Lung (tissue), 12 donors: ENCODE data around the gene NRM. TPM values are rescaled to one million over a fixed set of nuclear protein-coding genes. Genes with fewer than 3 reads are reported as not detected.
A peak's percentile ranks its signal among the peaks of the same experiment; 100 is the strongest.

Experiments
- ATAC-seq: fragments of 200-7000 bp; cut with Tn5 transposase; one replicate; pipeline ENCODE4 v1.9.1; 2020; ENCODE audit warnings: moderate number of reproducible peaks; ENCODE audit not compliant: insufficient read depth, low FRiP score
- DNase-seq, 3 donors: peaks; one replicate each; pipeline ENCODE4 v3.0.0-alpha.2; 2013 to 2017
- H3K27ac ChIP-seq, 2 donors: one replicate each; pipeline ENCODE4 v1.5.1; 2013; ENCODE audit warnings: mild to moderate bottlenecking in 2 of 2, moderate library complexity in 2 of 2, control low read depth in 1 of 2, inconsistent platforms in 1 of 2, low read depth in 1 of 2, low read length in 1 of 2
- H3K27me3 ChIP-seq, 3 donors: one replicate each; pipeline ENCODE4 v1.5.1; 2013; ENCODE audit warnings: low read length in 2 of 3; ENCODE audit not compliant: control insufficient read depth in 3 of 3, insufficient read depth in 3 of 3
- H3K36me3 ChIP-seq, 4 donors: one replicate each; pipeline ENCODE4 v1.5.1; 2013; ENCODE audit warnings: low read length in 4 of 4, mild to moderate bottlenecking in 1 of 4, moderate library complexity in 1 of 4; ENCODE audit not compliant: control insufficient read depth in 4 of 4, insufficient read depth in 4 of 4
- H3K4me1 ChIP-seq, 5 donors: one replicate each; pipeline ENCODE4 v1.5.1; 2013; ENCODE audit warnings: low read length in 5 of 5, mild to moderate bottlenecking in 2 of 5, moderate library complexity in 1 of 5; ENCODE audit not compliant: control insufficient read depth in 5 of 5, insufficient read depth in 5 of 5
- H3K4me3 ChIP-seq: one replicate; pipeline ENCODE4 v1.5.1; 2013; ENCODE audit warnings: mild to moderate bottlenecking, control low read depth, moderate library complexity
- H3K9ac ChIP-seq, 2 donors: one replicate each; pipeline ENCODE4 v1.5.1; 2013; ENCODE audit warnings: low read length in 2 of 2, control low read depth in 1 of 2; ENCODE audit not compliant: insufficient read depth in 1 of 2
- H3K9me3 ChIP-seq, 4 donors: one replicate each; pipeline ENCODE4 v1.5.1; 2013; ENCODE audit warnings: low read length in 3 of 4, mild to moderate bottlenecking in 1 of 4, moderate library complexity in 1 of 4; ENCODE audit not compliant: control insufficient read depth in 4 of 4, insufficient read depth in 3 of 4
- CTCF ChIP-seq: IDR thresholded peaks from 2 replicates; pipeline ENCODE4 v1.5.1; 2012; ENCODE audit warnings: mild to moderate bottlenecking; ENCODE audit errors: control extremely low read depth, extremely low read depth
- WGBS, 2 donors: extraction: QIAGEN DNeasy Blood & Tissue Kit; methylation state at CpG; one replicate each; pipeline ENCODE4 v1.1.7; 2013; 5-methylcytosine and 5-hydroxymethylcytosine counted together
- polyA plus RNA-seq, 2 donors: library from polyadenylated mRNA; stranded (reverse); fragments of 200-250 nt; gene quantifications; one replicate each; pipeline ENCODE4 v1.2.1, GENCODE V29; 2013
- total RNA-seq, 2 donors: library from RNA; depleted of rRNA in 1 of 2; stranded (reverse); fragments of >200 nt in 1 of 2; gene quantifications; one replicate each; pipeline ENCODE4 v1.2.1, GENCODE V29; 2014 to 2021
- donor health status: control.
- donor health status: control.
- donor health status: Bipolar disorder and iron deficiency.
- donor health status: healthy.
- donor health status: DM: yes; HTN: yes; CAD: no.

NRM gene
- total and polyA plus RNA-seq, 4 donors = 5.1 to 18.7 (median 15.9) TPM

DNA sequence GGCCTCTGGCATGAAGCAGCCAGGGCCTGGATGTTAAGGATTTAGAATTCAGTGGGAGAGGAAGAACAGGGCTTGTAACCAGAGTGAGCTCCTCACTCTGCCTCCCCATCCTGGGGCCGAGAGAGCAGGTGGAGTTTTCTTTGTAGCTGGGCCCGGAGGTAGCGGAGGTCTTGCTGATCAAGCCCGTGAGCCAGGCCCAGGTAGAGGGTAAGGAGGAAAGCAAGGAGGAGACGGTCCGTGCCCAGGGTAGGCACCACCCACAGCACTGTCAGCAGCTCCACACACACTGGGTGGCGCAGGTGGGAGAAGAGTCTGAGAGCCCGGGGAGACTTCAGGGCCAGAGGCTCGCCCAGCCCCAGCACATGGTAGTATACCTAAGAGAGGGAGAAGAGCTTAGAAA is 2.2 kb downstream of the NRM start:
- Histone ChIP-seq H3K36me3 (peaks cover 0 to 9% (median 2%) of the 10 kb centered on the region in 4 donors), H3K9me3 (no peaks in the 10 kb centered on the region), H3K27me3 (no peaks in the 10 kb centered on the region), H3K4me1 (peaks cover 0 to 61% (median 25%) of the 10 kb centered on the region in 5 donors), H3K4me3 (no peak overlapping the region), H3K9ac (peak overlapping the region in 1 of 2 donors; percentile 26), H3K27ac (peak overlapping the region; percentile 95 to 98)
- WGBS, 2 donors = 92% methylated on average over 9 of the region's 9 CpGs
- no peak for DNase-seq
- TF ChIP-seq CTCF = no peak
- ATAC-seq = no peak

DNA sequence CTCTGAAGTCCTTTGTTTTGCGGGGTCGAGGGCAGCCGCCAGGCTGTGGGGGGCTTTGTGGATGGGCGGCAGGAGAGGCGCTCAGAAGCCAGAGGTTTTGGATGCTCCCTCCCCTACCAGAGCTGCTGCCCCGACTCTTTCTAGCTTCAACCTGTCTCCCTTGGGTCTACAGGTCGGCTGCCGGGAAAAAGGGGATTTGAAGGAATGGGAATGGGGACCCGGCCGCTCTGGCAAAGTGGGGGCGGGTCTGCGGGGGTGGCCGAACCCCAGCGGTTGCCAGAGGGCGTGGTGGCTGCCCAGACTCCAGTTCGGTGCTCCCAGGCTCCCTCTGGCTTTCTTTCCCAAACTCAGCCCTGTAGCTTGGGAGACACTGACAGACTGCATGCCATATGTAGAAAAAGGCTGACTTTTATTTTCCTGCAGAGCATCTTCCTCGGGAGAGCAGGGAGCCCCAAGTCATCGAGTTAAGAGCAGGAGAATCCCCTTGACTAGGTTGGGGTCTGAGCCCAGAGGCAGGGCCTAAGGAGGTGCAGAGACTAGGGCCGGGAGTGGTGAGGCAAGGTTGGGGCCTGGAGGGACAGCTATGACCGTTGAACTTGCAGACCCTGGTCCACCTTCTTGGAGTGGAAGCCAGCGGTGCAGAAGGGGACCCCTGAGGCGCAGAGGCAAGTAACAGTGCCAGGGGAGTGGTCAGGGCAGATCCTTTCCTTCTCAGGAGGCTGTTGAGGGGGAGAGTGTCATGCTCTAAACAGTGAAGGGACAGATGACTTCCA is 2.9 kb downstream of the NRM start:
- no peak for ATAC-seq
- Histone ChIP-seq H3K36me3 (peaks cover 0 to 13% (median 2%) of the 10 kb centered on the region in 4 donors), H3K4me3 (peak overlapping the region; percentile 66), H3K9ac (peak overlapping the region in 1 of 2 donors; percentile 26), H3K27me3 (no peaks in the 10 kb centered on the region), H3K27ac (peak overlapping the region; percentile 95 to 98), H3K9me3 (no peaks in the 10 kb centered on the region), H3K4me1 (peaks cover 0 to 68% (median 25%) of the 10 kb centered on the region in 5 donors)
- DNase-seq = peak; percentile 61 to 74 (median 64)
- WGBS, 2 donors = 19 to 22% methylated on average over 22 of the region's 22 CpGs
- no peak for TF ChIP-seq CTCF

DNA sequence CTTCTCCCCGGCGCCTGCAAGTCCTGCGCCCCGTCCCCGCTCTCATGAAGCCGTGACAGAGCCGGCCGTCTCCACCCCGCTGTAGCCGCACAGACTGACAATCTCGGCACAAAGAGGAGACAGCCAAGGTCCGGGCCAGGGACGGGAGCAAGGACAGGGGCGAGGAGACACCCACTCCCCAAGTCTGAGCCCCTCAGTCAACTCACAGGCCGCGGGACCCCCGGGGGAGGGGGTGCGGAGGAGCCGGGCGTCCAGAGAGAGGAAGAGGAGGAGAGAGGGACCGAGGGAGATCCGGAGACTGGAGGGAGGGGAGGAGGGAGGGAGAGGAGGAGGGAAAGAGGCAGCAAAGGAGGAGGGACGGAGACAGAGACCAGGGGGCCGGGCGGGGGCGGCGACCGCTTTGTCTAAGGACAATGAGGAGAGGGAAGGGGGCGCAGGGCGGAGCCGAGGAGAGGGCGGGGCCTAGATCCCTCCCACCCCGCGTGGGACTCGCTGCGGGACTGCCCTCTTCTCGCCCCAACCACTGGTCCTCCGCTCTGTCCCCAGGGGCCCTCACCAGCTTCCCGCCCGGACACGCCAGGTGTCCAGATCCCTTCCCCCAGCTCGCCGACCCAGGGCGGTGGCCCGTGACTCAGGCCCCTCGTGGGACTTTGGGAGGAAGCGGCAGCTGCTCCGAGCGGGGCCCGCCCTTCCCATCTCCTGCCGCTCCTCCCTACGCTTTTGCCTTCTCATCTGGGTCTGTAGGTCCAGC is 3.7 kb downstream of the NRM start:
- Histone ChIP-seq H3K9me3 (no peaks in the 10 kb centered on the region), H3K27me3 (no peaks in the 10 kb centered on the region), H3K4me3 (peak overlapping the region; percentile 66), H3K27ac (peak overlapping the region; percentile 95 to 98), H3K9ac (peak overlapping the region in 1 of 2 donors; percentile 60), H3K36me3 (peaks cover 0 to 13% (median 2%) of the 10 kb centered on the region in 4 donors), H3K4me1 (peaks cover 0 to 76% (median 25%) of the 10 kb centered on the region in 5 donors)
- DNase-seq (peak; percentile 94 to 98 (median 95)), ATAC-seq (peak; percentile 63)
- WGBS, 2 donors = 1% methylated on average over 47 to 52 of the region's 52 CpGs
- TF ChIP-seq CTCF = no peak
